GM23338 (cell line): Measurements from ENCODE around the gene TBX18. TPM values are rescaled to one million over a fixed set of nuclear protein-coding genes. Genes with fewer than 3 reads are reported as not detected.

Experiments
- ATAC-seq: fragments of 200-7000 bp; cut with Tn5 transposase; 3 replicates; pipeline ENCODE4 v1.9.1; 2020
- DNase-seq: peaks from one replicate; pipeline ENCODE4 v3.0.0-alpha.2; 2015; ENCODE audit warnings: low spot score
- H2AFZ ChIP-seq: fragments of 200-600 bp; sonication (generic); 2 replicates; pipeline ENCODE4 v1.8.0; 2016; ENCODE audit warnings: antibody characterized with exemption, mild to moderate bottlenecking, moderate library complexity
- H3F3A ChIP-seq: fragments of 200-600 bp; sonication (generic); replicated peaks from 2 replicates; pipeline ENCODE4 v1.8.0; 2017; ENCODE audit warnings: antibody characterized with exemption, mixed run types, low read depth
- H3K27ac ChIP-seq: fragments of 200-600 bp; sonication (generic); 2 replicates; pipeline ENCODE4 v1.6.1; 2016; ENCODE audit warnings: low read depth
- H3K27me3 ChIP-seq: fragments of 200-600 bp; sonication (generic); 2 replicates; pipeline ENCODE4 v1.8.0; 2016; ENCODE audit warnings: mild to moderate bottlenecking, mixed run types, moderate library complexity; ENCODE audit not compliant: insufficient read depth
- H3K36me3 ChIP-seq: fragments of 200-600 bp; sonication (generic); 2 replicates; pipeline ENCODE4 v1.8.0; 2016; ENCODE audit warnings: mild to moderate bottlenecking; ENCODE audit not compliant: insufficient read depth
- H3K4me1 ChIP-seq: fragments of 200-600 bp; sonication (generic); 2 replicates; pipeline ENCODE4 v1.8.0; 2016; ENCODE audit warnings: mild to moderate bottlenecking, moderate library complexity; ENCODE audit not compliant: insufficient read depth
- H3K4me2 ChIP-seq: fragments of 200-600 bp; sonication (generic); 2 replicates; pipeline ENCODE4 v1.7.1; 2017; ENCODE audit warnings: mixed run types
- H3K4me3 ChIP-seq: fragments of 200-600 bp; sonication (generic); 2 replicates; pipeline ENCODE4 v1.6.1; 2016; ENCODE audit warnings: mixed run types
- H3K79me2 ChIP-seq: fragments of 200-600 bp; sonication (generic); replicated peaks from 2 replicates; pipeline ENCODE4 v1.8.0; 2017; ENCODE audit warnings: mild to moderate bottlenecking; ENCODE audit not compliant: insufficient read depth
- H3K9me2 ChIP-seq: fragments of 200-600 bp; sonication (generic); 2 replicates; pipeline ENCODE4 v1.8.0; 2017; ENCODE audit not compliant: insufficient read depth
- H4K20me1 ChIP-seq: fragments of 200-600 bp; sonication (generic); replicated peaks from 2 replicates; pipeline ENCODE4 v1.8.0; 2017; ENCODE audit warnings: mild to moderate bottlenecking; ENCODE audit not compliant: insufficient read depth
- H3K27ac Mint-ChIP-seq: 2 replicates; pipeline ENCODE4 v1.8.0; 2020; ENCODE audit warnings: inconsistent platforms, mild to moderate bottlenecking, moderate library complexity, mixed read lengths
- H3K27me3 Mint-ChIP-seq: 3 replicates; pipeline ENCODE4 v1.8.0; 2022; ENCODE audit warnings: low read depth, mild to moderate bottlenecking, moderate library complexity, mixed read lengths, inconsistent platforms; ENCODE audit not compliant: insufficient read depth, poor library complexity
- H3K36me3 Mint-ChIP-seq: 3 replicates; pipeline ENCODE4 v1.8.0; 2021; ENCODE audit warnings: low read depth, mild to moderate bottlenecking, inconsistent platforms, moderate library complexity, mixed read lengths
- H3K4me1 Mint-ChIP-seq: 3 replicates; pipeline ENCODE4 v1.8.0; 2020; ENCODE audit warnings: mild to moderate bottlenecking, inconsistent platforms, mixed read lengths
- H3K4me3 Mint-ChIP-seq: 3 replicates; pipeline ENCODE4 v1.8.0; 2021; ENCODE audit warnings: moderate library complexity, mild to moderate bottlenecking, inconsistent platforms, mixed read lengths
- H3K9me3 Mint-ChIP-seq: 3 replicates; pipeline ENCODE4 v1.8.0; 2020; ENCODE audit warnings: moderate library complexity, mild to moderate bottlenecking, inconsistent platforms, mixed read lengths
- CREB1 ChIP-seq: fragments of 250-450 bp; sonication (Bioruptor Pico); IDR thresholded peaks from 2 replicates; pipeline ENCODE4 v1.5.0; 2020; ENCODE audit warnings: low read depth, mild to moderate bottlenecking, moderate library complexity
- ETS1 ChIP-seq: IDR thresholded peaks from 2 replicates; pipeline ENCODE4 v1.6.1; 2016; ENCODE audit warnings: antibody characterized with exemption
- POLR2AphosphoS5 ChIP-seq: IDR thresholded peaks from 2 replicates; pipeline ENCODE4 v1.6.1; 2016; ENCODE audit warnings: antibody characterized with exemption, low read depth
- REST ChIP-seq: IDR thresholded peaks from one replicate; pipeline ENCODE4 v1.6.1; 2018; ENCODE audit warnings: antibody characterized with exemption; ENCODE audit not compliant: unreplicated experiment
- STAT1 ChIP-seq: IDR thresholded peaks from one replicate; pipeline ENCODE4 v1.6.1; 2016; ENCODE audit warnings: antibody characterized with exemption; ENCODE audit not compliant: unreplicated experiment
- ZNF462 ChIP-seq: fragments of 250-450 bp; sonication (Bioruptor Pico); IDR thresholded peaks from 2 replicates; pipeline ENCODE4 v1.5.0; 2020; ENCODE audit warnings: mild to moderate bottlenecking, moderate library complexity
- polyA plus RNA-seq: library from polyadenylated mRNA; unstranded; fragments of >200 nt; fragmentation: Nextera tagmentation; extraction: Ambion mirVana; gene quantifications from 2 replicates; pipeline ENCODE4 v1.2.1, GENCODE V29; 2016
- total RNA-seq: library from RNA; depleted of rRNA; stranded (reverse); fragments of >200 nt; shearing (Covaris generic); gene quantifications from 2 replicates; pipeline ENCODE4 v1.2.3, GENCODE V29; 2014
- TF ChIP-seq, protein P1 (sequence below), 2 experiments: fragments of 200-600 bp in 1 of 2; sonication (generic) in 1 of 2; conservative IDR thresholded peaks; 2 replicates each; pipeline versions ENCODE4 v1.5.1 to v1.6.1; 2016 to 2017; ENCODE audit warnings: antibody characterized with exemption in 2 of 2, low read depth in 2 of 2, mild to moderate bottlenecking in 2 of 2, moderate library complexity in 1 of 2

The TBX18 gene
- total and polyA plus RNA-seq, 2 experiments from 2014 or later: 0.03 TPM; not detected in 1

DNA sequence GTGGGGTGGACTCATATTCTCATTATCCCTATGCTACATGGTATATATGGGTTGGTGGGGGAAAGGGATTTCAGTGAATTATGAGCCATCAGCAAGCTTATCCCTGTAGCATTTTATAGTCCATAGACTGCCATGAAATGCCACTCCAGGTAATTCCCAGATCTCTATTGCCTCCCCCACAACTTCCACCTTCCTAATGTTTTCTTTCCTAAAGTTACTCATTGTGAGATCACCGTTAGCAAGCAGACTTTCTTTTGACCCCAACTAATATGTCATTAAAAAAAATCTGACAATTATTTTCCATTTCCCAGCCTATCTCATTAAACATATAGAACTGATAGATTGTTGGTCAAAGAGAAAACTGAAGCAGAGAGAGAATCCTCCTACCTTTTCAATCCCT is 40.7 kb upstream of the TBX18 start:
- H3K36me3 ChIP-seq: no peaks in the 10 kb centered on the region
- H4K20me1 ChIP-seq: no peaks in the 10 kb centered on the region
- H3K36me3 Mint-ChIP-seq: no peaks in the 10 kb centered on the region
- no peak overlapping the region for H2AFZ ChIP-seq
- no peak overlapping the region for H3K4me3 ChIP-seq
- H3K27ac Mint-ChIP-seq: no peak overlapping the region
- no peak for DNase-seq
- no peaks in the 10 kb centered on the region for H3K79me2 ChIP-seq
- no peaks in the 10 kb centered on the region for H3K9me3 Mint-ChIP-seq
- no peak overlapping the region for H3K27ac ChIP-seq
- ATAC-seq: no peak
- no peak overlapping the region for H3K4me3 Mint-ChIP-seq
- TF ChIP-seq STAT1 (no peak), POLR2AphosphoS5 (no peak), ETS1 (no peak), CREB1 (CRISPR knock-in tag) (no peak), ZNF462 (CRISPR knock-in tag) (no peak), REST (no peak)
- TF ChIP-seq, protein P1, sequence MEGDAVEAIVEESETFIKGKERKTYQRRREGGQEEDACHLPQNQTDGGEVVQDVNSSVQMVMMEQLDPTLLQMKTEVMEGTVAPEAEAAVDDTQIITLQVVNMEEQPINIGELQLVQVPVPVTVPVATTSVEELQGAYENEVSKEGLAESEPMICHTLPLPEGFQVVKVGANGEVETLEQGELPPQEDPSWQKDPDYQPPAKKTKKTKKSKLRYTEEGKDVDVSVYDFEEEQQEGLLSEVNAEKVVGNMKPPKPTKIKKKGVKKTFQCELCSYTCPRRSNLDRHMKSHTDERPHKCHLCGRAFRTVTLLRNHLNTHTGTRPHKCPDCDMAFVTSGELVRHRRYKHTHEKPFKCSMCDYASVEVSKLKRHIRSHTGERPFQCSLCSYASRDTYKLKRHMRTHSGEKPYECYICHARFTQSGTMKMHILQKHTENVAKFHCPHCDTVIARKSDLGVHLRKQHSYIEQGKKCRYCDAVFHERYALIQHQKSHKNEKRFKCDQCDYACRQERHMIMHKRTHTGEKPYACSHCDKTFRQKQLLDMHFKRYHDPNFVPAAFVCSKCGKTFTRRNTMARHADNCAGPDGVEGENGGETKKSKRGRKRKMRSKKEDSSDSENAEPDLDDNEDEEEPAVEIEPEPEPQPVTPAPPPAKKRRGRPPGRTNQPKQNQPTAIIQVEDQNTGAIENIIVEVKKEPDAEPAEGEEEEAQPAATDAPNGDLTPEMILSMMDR (conservative IDR thresholded peaks at IDR 0.05; ENCODE audit: low read depth in 2 of 2): no peak
- H3K27me3 ChIP-seq: no peaks in the 10 kb centered on the region
- H3K4me1 Mint-ChIP-seq: peaks cover 5% of the 10 kb centered on the region; the same call in 2 of the 3 replicates
- H3K27me3 Mint-ChIP-seq: peaks cover 3% of the 10 kb centered on the region
- no peaks in the 10 kb centered on the region for H3K9me2 ChIP-seq
- H3F3A ChIP-seq: no peaks in the 10 kb centered on the region
- no peaks in the 10 kb centered on the region for H3K4me1 ChIP-seq
- H3K4me2 ChIP-seq: no peak overlapping the region
